Kidney glomerular epithelial cell (primary cell): ENCODE data around the gene WASHC2C.
A peak's percentile ranks its signal among the peaks of the same experiment; 100 is the strongest.
"Not testable (repeated sequence)": the region's sequence is repeated elsewhere in the genome, so short reads cannot be mapped to it uniquely, and the experiment has no call there.

Experiments
- DNase-seq: peaks from one replicate; lab custom pipeline; 2025; lab: John Stamatoyannopoulos, UW

The WASHC2C gene

DNA sequence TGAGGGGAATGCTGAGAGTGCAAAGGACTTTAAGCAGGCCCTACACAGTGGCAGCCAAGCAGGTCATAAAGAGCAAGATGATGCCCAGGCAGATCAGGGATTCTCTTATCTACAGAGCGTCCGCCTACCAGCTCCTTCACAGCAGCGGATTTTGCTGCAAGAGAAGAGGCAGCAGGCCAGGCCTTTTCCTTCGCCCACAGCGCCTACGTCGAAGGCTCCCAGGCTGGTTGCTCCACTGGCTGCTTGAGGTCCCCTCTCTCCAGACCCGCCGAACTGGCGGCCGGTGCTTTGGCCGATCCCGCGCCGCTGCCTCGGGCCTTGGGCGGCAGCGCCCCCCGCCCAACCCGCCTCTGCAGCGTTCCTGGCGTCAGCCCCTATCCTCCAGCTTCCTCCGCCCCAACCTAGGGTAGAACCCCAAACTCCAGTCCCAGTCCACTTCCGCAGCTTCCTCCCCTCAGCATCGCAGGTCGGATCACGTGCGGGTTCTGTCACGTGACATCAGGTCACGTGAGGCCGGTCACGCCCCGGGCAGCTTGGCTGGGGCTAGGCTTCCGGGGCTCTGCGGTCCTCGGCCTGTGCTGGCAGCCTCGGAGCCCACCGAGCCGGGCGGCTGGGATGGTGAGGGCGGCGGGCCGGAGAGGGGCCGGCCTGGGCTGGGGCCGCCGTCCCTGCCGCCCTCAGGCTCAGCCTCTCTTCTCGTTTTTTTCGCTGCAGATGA lies at the start of gene WASHC2C:
Gene WASHC2C, plus strand, starts transcription at position 564 of the 718 bp plus-strand sequence. Its CDS starts 52 bp downstream, at position 616.
- DNase-seq, result peak; percentile 54

GRCh38 chr10:45678467-45678866 lies 48.6 kb upstream of the WASHC2C start:
- not testable (repeated sequence) for DNase-seq

GRCh38 chr10:45710200-45710796 lies 16.8 kb upstream of the WASHC2C start:
- DNase-seq, result not testable (repeated sequence)

DNA sequence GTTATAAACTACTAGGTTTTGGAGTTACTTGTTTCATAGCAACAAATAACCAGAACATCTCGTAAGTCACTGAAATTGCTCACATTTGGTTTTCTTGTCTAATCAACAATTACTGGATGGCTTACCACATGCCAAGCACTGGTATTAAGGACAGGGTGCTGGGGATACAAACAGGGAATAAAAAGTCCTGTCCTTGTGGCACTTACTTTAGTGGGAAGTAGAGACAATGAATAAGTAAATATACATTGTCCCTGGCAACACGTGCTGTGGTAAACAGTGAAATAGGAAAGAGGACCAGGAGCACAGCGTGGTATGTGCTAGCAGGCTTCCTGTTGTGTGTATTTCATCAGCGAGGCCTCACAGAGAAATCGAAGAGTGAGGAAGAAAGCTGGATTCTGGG lies 15.8 kb upstream of the WASHC2C start:
- not testable (repeated sequence) for DNase-seq

DNA sequence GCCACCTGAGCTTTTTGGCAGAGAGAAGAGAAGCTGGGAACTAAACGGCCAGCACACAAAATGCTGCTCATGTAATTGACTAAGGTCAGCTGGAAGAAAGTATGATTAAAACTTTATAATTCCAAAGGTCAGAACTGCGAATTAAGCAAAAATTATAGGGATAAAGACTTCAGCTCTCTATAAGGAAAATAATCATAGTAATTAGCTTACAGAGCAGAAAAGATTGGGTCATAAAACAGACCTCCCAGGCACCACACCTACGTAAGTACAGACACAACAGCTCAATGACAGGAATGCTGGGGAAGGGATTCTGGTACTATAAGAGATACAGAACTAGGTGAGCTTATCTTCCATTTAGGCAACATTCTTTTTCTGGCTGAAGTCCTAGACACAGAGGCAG lies 10.0 kb upstream of the WASHC2C start:
- DNase-seq, result not testable (repeated sequence)

DNA sequence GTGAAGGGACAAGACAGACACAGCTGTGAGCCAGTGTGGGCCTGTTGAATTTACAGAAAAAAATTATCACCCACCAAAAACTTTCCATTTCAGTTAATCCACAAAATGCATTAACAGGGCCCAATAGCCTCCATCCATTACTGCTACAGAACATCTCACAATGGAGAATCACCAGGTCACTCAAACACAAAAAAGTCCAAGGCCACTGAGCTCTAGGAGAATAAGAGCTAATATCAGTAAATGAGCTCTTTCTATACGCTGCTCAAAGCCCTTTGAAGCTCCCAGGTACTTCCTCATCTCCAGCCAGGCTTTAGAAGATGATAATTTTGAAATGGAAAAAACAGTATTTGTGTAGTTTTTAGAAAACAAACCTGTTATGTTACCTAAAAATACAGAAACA lies 9.4 kb upstream of the WASHC2C start:
- DNase-seq, result not testable (repeated sequence)

- not testable (repeated sequence) for DNase-seq
These were observed 5.6 kb upstream of the WASHC2C start for GRCh38 chr10:45721503-45721902.

- not testable (repeated sequence) for DNase-seq
These were observed 3.2 kb upstream of the WASHC2C start for GRCh38 chr10:45723851-45724250.

- not testable (repeated sequence) for DNase-seq
These were observed 427 bp downstream of the WASHC2C start for GRCh38 chr10:45727421-45727965.

DNA sequence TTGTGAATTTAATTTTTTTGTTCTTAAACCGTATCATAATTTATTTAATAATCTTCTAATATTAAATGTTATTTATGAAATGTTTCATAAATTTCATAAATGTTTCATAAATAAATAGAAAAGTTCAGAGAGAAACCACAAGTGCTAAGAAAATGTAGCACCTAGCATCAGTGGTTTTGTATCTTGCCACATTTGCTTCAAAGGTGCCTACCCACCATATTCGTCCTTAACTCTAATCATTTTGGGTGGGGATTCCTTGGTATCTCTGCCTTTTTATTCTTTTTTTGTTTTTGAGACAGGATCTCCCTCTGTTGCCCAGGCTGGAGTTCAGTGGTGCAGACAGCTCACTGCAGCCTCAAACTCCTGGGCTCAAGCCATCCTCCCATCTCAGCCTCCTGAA lies 7.4 kb downstream of the WASHC2C start:
- DNase-seq, result not testable (repeated sequence)

DNA sequence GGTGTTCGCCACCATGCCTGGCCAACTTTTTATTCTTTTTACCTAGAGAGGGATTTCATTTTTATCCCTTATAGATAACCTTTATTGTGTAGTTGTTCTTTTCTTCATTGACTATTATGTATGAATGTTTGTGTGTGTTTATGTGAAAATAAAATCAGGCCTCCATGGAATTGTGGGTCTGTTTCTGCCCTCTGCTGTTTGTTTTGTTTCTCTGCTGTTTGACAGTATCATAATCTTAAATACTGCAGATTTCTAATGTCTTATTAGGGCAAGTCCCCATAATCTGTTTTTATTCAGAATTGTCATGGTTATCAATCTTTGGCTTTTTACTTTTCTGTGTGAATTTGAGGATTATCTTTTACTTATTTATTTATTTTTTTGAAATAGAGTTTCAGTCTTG lies 7.8 kb downstream of the WASHC2C start:
- not testable (repeated sequence) for DNase-seq

GRCh38 chr10:45741559-45741958 lies 14.5 kb downstream of the WASHC2C start:
- DNase-seq, result not testable (repeated sequence)

- not testable (repeated sequence) for DNase-seq
These were observed 14.9 kb downstream of the WASHC2C start for GRCh38 chr10:45742014-45742413.

DNA sequence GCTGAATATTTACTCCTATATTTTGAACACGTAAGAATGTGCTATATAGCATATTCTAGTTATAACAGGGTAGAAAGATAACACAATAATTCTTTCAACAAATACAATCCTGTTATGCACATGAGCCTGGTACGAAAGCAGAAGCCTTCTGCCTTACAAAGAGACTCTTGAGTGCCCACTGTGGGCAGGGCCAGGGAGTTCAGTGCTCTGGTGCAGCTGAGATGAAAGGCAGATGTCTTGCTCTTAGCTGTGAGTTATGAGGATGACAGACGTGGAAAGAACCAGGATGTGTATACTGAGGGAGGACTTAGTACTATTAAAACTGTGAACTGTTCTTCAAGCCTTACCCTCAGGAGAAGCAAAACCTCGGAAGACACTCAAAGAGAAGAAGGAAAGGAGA lies 24.1 kb downstream of the WASHC2C start:
- not testable (repeated sequence) for DNase-seq

DNA sequence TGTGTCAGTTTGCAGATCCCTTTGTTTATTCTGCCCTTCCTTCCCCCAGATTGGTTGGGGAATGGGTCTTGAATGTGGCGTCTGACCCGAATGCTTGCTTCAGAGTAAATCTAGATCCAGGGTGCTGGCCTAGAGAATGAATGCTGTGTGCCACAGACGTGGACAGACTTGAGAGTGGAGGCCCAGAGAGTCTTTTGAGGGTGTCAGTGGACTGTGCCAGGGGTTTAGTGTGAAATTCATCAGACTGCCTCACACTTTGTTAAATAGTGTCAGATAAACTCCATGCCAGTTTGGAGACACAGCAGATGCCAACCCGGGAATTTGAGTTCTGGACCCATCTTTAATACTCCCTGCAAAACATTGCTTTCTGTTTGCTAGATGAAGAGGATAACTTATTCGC lies 25.1 kb downstream of the WASHC2C start:
- not testable (repeated sequence) for DNase-seq

- DNase-seq, result not testable (repeated sequence)
These were observed 27.0 kb downstream of the WASHC2C start for GRCh38 chr10:45753979-45754495.

DNA sequence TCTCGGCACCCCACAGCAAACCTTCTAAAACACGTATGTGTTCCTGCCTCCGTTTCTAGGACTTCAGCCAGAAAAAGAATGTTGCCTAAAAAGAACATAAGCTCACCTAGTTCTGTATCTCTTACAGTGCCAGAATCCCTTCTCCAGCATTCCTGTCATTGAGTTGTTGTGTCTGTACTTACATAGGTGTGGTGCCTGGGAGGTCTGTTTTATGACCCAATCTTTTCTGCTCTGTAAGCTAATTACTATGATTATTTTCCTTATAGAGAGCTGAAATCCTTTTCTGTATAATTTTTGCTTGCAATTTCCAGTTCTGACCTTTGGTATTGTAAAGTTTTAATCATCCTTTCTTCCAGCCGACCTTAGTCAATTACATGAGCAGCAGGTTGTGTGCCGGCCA lies 28.0 kb downstream of the WASHC2C start:
- DNase-seq, result not testable (repeated sequence)

DNA sequence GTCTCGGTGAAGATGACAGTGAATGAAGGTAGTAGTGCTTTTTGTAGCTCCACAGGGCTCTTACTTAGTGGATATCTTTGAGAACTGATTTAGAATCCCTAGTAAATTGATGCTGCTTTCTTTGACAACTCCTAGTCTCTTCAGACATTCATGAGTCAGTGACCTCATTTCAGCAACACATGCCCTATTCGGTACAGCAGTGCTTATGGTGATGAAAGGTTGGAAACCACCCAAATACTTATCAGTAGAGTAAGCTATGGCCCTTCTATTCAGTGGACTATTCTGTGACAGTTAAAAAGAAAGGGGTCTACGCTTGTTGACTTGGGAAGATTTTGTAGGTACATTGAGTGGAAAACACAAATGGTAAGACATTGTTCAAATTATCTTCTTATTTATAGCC lies 29.0 kb downstream of the WASHC2C start:
- not testable (repeated sequence) for DNase-seq

DNA sequence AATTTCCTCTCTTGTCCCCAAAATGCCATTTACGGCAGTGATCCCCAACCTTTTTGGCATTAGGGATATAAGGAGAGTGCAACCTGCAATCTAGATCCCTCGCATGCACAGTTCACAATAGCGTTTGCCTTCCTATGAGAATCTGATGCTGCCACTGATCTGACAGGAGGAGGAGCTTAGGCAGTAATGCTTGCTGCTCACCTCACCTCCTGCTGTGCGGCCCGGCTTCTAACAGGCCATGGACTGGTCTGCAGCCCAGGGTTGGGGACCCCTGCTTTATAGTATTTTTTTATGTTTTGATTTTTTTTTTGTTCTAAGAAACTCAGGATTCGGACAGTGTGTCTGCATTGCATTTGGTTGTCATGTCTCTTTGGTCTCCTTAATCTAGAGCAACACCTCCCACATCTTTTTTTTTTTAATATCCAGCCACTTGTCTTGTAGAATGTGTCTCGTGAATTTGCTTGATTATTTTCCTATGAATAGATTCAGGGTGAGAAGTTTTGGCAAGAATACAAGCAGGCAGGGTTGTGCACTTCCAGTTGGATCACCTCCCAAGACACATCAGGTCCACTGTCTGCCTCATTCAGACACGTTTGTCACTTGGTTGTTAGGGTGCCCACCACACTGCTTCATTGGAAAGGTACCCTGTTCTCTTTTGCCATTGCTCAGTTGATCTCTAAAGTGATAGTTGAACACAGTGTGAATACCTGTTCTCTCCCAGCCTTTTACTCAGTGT lies 30.8 kb downstream of the WASHC2C start:
- not testable (repeated sequence) for DNase-seq

GRCh38 chr10:45761622-45762021 lies 34.6 kb downstream of the WASHC2C start:
- not testable (repeated sequence) for DNase-seq

GRCh38 chr10:45763037-45763436 lies 36.0 kb downstream of the WASHC2C start:
- not testable (repeated sequence) for DNase-seq

- DNase-seq, result not testable (repeated sequence)
These were observed 41.3 kb downstream of the WASHC2C start for GRCh38 chr10:45768334-45768733.
